ENCODE results near the gene RRAD.

RRAD gene

GRCh38 chr16:66881014-66881417 is 44.3 kb downstream of the RRAD start:
- no peak for DNase-seq (ENCODE audit: low read depth in 2 of 2)

DNA sequence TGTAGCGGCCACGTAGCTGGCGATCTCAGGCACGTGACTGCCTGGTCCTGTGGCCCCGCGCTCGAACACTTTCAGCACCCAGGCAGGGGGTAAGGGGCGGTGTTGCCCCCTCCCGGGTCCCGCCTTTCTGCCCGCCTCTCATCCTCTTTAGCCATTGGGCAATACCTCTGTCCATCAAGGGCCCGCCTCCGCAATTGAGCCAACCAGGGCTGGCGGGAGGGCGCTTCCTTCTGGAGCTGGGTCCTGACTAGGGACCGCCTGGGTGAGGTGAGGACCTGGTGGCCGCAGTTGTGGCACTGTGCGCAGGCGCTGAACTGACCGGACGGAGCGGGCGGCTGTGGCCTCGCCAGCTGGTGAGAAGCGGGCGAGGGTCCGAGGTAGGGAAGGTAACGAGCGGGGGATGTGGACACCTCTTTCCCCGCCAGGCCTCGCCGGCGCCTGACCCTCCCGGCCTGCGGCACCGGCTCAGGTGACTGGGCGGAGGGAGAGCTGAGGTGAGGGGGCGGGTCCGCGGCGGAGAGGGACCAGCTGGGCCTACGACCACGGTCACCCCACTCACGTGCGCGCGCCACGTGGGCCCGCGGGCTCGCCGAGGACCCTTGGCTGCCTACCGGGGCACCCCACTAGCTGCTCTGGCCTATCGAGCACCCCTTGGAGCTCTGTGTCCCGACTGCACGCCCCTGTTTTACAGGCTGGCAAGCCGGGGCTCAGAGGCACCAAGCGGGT is 44.9 kb downstream of the RRAD start, which contains the start of gene PDP2:
TSS of gene PDP2 (plus strand) at position 228 of the 726 bp plus-strand sequence. CDS start 3,770 bp downstream, outside the sequence.
- DNase-seq (ENCODE audit: low read depth in 2 of 2): peak; percentile 90

DNA sequence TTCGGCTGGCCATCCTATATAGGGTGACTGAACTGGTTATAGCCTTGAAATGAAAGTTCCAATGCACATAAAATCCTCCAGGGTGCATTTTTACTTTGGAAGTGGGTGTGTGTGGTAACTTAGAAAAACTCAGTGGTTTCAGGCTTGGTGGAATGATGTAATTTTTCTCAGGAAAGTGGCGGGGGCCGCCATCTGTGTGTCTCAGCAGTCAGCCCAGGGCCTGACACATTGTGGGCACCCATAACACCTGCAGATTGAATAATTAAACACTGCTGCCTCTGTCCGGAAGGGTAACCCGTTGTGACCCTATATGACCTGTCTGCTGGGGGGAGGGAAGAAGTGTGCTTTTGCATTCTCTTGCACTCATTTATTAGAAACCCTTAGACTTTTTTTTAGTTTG is 47.3 kb downstream of the RRAD start:
- no peak for DNase-seq (ENCODE audit: low read depth in 2 of 2)

DNA sequence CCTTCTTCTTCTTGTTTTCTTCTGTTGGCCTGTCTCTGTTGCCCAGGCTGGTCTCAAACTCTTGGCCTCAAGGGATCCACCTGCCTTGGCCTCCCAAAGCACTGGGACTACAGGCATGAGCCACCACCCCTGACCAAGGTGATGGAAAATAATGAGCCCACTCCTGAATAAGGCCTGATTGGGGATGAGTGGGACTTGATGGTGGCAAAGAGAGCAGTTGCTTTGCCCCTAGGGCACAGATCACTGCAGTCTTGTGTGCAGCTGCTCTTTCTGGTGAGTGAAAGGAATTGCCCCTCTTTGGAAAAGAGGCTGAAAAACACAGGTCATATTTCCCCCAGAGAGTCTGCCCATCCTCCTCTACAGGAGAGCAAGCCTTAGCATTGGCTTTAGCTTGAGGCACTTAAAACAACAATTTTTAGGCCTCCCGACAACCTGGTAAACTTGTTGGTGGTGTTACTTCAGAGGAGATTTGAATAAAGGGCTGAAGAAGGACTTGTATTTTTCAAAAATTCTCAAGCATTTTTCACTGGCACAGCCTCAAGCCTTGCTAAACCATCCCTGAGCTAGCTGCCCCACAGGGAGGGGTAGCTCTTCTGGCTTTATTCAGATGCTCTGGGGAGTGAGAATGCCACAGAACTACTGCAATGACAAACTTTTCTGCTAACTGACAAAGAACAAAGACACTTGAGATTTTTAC is 51.1 kb downstream of the RRAD start:
- peak in 1 of 2 experiments; percentile 9 for DNase-seq (ENCODE audit: low read depth in 2 of 2)

- DNase-seq (ENCODE audit: low read depth in 2 of 2): no peak
Observed at GRCh38 chr16:66873685-66874055, 51.7 kb downstream of the RRAD start.

GRCh38 chr16:66872943-66873684 is 52.2 kb downstream of the RRAD start:
- DNase-seq (ENCODE audit: low read depth in 2 of 2): peak; percentile 97 to 98

- DNase-seq (ENCODE audit: low read depth in 2 of 2): no peak
Observed at GRCh38 chr16:66872559-66872942, 52.8 kb downstream of the RRAD start.

GRCh38 chr16:66871840-66872239 is 53.5 kb downstream of the RRAD start:
- no peak for DNase-seq (ENCODE audit: low read depth in 2 of 2)

Data from fibroblast of skin of left quadriceps (primary cell).